ENCODE results near the gene TDRD7. TPM values are rescaled to one million over a fixed set of nuclear protein-coding genes. Genes with fewer than 3 reads are reported as not detected.

TDRD7 gene
- total and polyA plus RNA-seq, 2 of the 8 experiments (the other 6 are each of a cell fraction or from before 2014, with no cell fraction given): 1.2 to 2.3 TPM

GRCh38 chr9:97501972-97502221 is 90.0 kb downstream of the TDRD7 start (continued):
- TF ChIP-seq EP300 (IDR thresholded peaks at IDR 0.05; ENCODE audit: borderline replicate concordance in 1 of 2, low read depth in 2 of 2, low read length in 2 of 2): no peak
- no peak for TF ChIP-seq CHD2 (IDR thresholded peaks at IDR 0.05; ENCODE audit: low read length)
- no peak for TF ChIP-seq SAP30 (IDR thresholded peaks at IDR 0.05; ENCODE audit: insufficient read depth, insufficient replicate concordance, low read length)
- no peak for TF ChIP-seq CTBP2 (IDR thresholded peaks at IDR 0.05; ENCODE audit: borderline replicate concordance, insufficient read depth, insufficient read length, low read length)
- no peak for TF ChIP-seq CHD1 (IDR thresholded peaks at IDR 0.05; ENCODE audit: low read depth, low read length)
- TF ChIP-seq SP4 (IDR thresholded peaks at IDR 0.05; ENCODE audit: low read length): no peak
- TF ChIP-seq ATF2 (IDR thresholded peaks at IDR 0.05; ENCODE audit: low read length): no peak
- TF ChIP-seq SP1 (IDR thresholded peaks at IDR 0.05; ENCODE audit: low read depth, low read length): no peak

Data from H1 (cell line).